Mesodermal cell (in vitro differentiated cells): ENCODE data around the gene PXK.
A peak's percentile ranks its signal among the peaks of the same experiment; 100 is the strongest.
"Not testable (repeated sequence)": the region's sequence is repeated elsewhere in the genome, so short reads cannot be mapped to it uniquely, and the experiment has no call there.

Experiments used
- H3K27ac ChIP-seq: 2 replicates; pipeline ENCODE4 v1.7.0; 2013; ENCODE audit warnings: mild to moderate bottlenecking, low read depth, low read length, moderate library complexity; ENCODE audit not compliant: severe bottlenecking
- H3K36me3 ChIP-seq: 2 replicates; pipeline ENCODE4 v1.7.1; 2013; ENCODE audit warnings: mild to moderate bottlenecking, low read length, moderate library complexity; ENCODE audit not compliant: control insufficient read depth, insufficient read depth
- H3K4me1 ChIP-seq: one replicate; pipeline ENCODE4 v1.7.1; 2013; ENCODE audit warnings: mild to moderate bottlenecking, low read length; ENCODE audit not compliant: insufficient read depth, control insufficient read depth, poor library complexity, severe bottlenecking
- H3K4me3 ChIP-seq: 2 replicates; pipeline ENCODE4 v1.7.0; 2013; ENCODE audit warnings: low read length, control low read depth, mild to moderate bottlenecking; ENCODE audit not compliant: insufficient read depth, poor library complexity, severe bottlenecking; ENCODE audit errors: extremely low read depth
- H3K9me3 ChIP-seq: 2 replicates; pipeline ENCODE4 v1.7.1; 2013; ENCODE audit warnings: mild to moderate bottlenecking, low read length, moderate library complexity; ENCODE audit not compliant: control insufficient read depth
- WGBS, 2 experiments: methylation state at CpG; one replicate each; pipeline ENCODE4 v1.1.5; 2013; ENCODE audit warnings: missing lambda C conversion rate in 2 of 2; ENCODE audit not compliant: insufficient coverage in 2 of 2; 5-methylcytosine and 5-hydroxymethylcytosine counted together

Gene PXK

DNA sequence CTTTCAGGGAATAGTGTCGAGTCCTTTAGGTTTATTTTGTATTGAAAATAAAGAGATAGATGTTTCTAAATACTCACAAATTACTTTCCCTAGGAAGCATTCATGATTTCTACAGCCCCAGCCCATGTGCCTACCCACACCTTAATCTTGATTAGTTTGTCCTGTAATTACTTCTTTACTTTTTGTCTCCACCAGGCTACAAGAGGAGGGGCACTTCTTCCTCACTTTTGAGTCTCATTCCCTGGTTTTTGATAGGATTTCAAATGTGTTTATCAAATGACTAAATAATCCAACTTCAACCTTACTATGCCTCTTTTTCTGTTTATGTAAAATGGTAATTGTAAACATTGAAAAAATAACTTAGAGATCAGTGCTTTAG, 1.8 kb downstream of the PXK start:
- WGBS, 2 experiments = no CpG with 5 or more reads among the region's 1 CpG
- H3K4me1 ChIP-seq = peaks cover 19% of the 10 kb centered on the region
- H3K4me3 ChIP-seq = peak overlapping the region; percentile 70

DNA sequence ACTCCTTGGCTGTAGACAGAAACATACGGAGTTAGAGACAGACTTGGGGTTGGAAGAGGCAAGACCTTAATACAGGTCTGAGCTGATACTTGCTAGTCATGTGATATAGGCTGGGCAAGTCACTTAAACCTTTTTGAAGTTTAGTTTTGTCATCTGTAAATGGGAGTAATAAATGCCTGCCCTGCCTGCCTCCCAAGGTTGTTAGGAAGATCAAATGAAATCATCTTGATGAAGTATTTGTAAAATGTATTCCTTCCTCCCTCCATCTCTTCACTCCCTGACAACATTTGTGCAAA, 2.9 kb downstream of the PXK start:
- no peak overlapping the region for H3K4me3 ChIP-seq

More for the DNA sequence above, 1.8 kb downstream of the PXK start:
- Histone ChIP-seq H3K9me3 (no peaks in the 10 kb centered on the region), H3K27ac (no peak overlapping the region), H3K36me3 (no peaks in the 10 kb centered on the region)

DNA sequence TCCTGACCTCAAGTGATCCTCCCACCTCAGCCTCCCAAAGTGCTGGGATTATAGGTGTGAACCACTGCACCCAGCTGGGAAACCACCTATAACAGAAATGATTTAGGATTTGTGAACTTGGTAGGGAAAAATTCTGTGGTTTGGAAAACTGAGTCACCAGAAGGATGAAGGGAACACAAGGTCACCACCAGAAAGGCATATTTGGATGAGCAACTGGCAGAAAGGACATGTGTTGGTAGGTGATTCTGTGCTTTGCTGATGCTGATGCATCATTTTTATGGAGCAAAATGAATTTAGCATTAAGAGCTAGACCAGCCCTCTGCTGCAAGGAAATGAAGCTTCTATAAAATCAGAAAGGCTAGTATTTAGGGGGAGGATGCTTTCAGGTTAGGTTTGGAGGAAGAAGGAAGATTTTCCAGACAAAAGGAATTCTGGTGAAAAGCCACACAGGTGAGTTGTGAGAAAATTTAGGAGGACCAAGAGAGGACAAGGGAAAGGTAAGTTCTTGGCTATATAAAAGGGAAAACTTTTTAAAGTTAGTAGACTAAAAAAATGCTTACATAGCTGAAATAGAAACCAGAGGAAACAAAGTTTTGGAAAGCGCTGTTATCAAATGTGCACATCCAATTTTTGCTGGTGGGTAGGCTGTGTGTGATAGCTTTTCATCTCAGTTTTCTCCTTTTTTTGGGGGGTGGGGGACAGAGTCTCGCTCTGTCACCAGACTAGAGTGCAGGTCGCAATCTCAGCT, 3.6 kb downstream of the PXK start:
- no peaks in the 10 kb centered on the region for H3K36me3 ChIP-seq
- WGBS, 2 experiments = 100% methylated on average over 1 to 2 of the region's 3 CpGs
- H3K4me1 ChIP-seq = peaks cover 19% of the 10 kb centered on the region
- no peaks in the 10 kb centered on the region for H3K9me3 ChIP-seq
- no peak overlapping the region for H3K4me3 ChIP-seq
- H3K27ac ChIP-seq = no peak overlapping the region

More for the DNA sequence above, 2.9 kb downstream of the PXK start:
- Histone ChIP-seq H3K36me3 (no peaks in the 10 kb centered on the region), H3K4me1 (peaks cover 19% of the 10 kb centered on the region), H3K27ac (no peak overlapping the region), H3K9me3 (no peaks in the 10 kb centered on the region)
- WGBS, 2 experiments = 50 to 100% methylated on average over 1 of the region's 1 CpG

DNA sequence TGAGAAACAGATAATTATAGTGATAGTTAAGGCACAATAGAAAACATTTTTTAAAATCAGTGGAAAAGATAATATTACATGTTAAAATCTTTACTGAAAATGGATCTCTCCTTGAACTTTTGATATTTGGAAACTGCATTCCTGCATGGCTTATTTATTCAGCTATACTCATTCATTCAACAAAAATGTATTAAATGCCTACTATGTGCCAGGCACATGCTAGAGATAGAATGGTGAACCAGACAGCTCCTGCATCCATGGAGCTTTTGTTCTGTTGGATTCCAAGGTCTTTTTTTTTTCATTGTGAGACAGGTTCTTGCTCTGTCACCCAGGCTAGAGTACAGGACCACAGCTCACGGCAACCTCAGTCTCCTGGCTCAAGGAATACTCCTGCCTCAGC, 4.5 kb downstream of the PXK start:
- peaks cover 19% of the 10 kb centered on the region for H3K4me1 ChIP-seq
- H3K36me3 ChIP-seq = no peaks in the 10 kb centered on the region
- 100% methylated on average over 1 of the region's 1 CpG for WGBS, 2 experiments
- H3K9me3 ChIP-seq = no peaks in the 10 kb centered on the region
- H3K27ac ChIP-seq = no peak overlapping the region
- H3K4me3 ChIP-seq = no peak overlapping the region

DNA sequence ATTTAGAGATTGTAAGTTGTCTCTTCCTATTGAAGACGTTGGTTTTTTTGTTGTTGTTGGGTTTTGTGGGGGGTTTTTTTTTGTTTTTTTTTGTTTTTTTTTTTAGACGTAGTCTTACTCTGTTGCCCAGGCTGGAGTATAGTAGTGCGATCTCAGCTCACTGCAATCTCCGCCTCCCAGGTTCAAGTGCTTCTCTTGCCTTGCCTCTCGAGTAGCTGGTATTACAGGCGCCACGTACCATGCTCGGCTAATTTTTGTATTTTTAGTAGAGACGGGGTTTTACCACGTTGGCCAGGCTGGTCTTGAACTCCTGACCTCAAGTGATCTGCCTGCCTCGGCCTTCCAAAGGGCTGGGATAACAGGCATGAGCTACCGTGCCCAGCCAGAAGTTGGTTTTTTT, 6.5 kb downstream of the PXK start:
- WGBS, 2 experiments = 92 to 93% methylated on average over 7 to 10 of the region's 12 CpGs
- peaks cover 15% of the 10 kb centered on the region for H3K4me1 ChIP-seq
- not testable (repeated sequence) for H3K27ac ChIP-seq, H3K36me3 ChIP-seq, H3K4me3 ChIP-seq, H3K9me3 ChIP-seq

DNA sequence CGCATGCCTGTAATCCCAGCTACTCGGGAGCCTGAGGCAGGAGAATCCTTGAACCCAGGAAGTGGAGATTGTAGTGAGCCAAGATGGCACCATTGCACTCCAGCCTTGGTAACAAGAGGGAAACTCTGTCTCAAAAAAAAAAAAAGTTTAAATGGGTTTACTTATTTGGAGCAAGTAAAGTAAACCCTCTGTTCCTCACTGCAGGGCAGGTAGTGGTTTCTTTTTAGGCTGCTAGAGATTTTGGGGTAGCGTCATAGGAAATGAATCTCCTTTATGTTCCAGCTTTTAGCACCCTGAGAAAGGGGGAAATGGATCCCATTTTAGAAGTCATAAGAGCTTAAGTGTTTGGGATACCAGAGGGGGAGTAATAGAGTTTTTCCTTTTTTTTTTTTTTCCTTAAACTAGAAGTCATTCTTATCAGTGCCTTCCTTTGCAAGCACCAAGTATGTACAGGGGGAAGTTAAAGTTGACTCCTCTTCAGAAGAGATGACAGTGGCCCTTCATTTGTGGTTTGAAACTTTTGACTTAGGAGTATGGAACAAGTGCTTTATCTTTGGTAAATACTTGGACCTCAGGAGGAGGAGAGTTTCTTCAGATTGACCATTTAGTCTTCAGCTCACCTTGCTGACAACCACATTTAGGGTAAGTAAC, 8.0 kb downstream of the PXK start:
- peaks cover under 1% of the 10 kb centered on the region for H3K4me1 ChIP-seq
- no peaks in the 10 kb centered on the region for H3K36me3 ChIP-seq
- H3K27ac ChIP-seq = no peak overlapping the region
- no peaks in the 10 kb centered on the region for H3K9me3 ChIP-seq
- WGBS, 2 experiments = 97 to 100% methylated on average over 3 of the region's 3 CpGs
- no peak overlapping the region for H3K4me3 ChIP-seq

DNA sequence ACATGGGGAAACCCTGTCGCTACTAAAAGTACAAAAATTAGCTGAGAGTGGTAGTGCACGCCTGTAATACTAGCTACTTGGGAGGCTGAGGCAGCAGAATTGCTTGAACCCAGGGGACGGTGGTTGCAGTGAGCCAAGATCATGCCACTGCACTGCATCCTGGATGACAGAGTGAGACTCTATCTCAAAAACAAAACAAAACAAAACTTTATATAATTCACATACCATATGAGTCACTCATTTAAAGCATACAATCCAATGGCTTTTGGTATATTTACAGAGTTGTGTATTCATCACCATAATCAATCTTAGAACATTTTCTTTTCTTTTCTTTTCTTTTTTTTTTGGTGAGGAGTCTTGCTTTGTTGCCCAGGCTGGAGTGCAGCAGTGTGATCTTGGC, 8.7 kb downstream of the PXK start:
- Histone ChIP-seq H3K4me1 (no peaks in the 10 kb centered on the region), H3K27ac (no peak overlapping the region), H3K9me3 (no peaks in the 10 kb centered on the region), H3K36me3 (no peaks in the 10 kb centered on the region), H3K4me3 (no peak overlapping the region)
- WGBS, 2 experiments = 93 to 96% methylated on average over 2 to 3 of the region's 3 CpGs

DNA sequence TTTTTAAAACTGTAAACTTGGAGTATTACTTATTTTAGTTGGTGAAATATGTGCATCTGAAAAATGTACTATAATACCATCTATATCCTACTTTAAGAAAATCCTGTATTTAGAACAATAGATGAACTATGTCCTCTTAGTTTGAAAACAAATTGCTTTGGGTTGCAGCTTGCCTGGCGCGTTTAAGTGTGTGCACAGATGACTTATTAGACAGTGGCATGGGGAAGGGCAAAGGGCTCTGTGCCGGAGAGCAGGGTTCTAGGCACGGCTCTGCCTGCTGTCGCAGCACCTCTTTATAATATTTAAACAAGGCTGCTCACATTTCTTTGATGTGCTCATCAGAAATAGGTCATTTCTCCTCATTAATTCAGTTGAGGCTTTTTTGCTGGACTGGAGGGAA, 10.0 kb downstream of the PXK start:
- Histone ChIP-seq H3K9me3 (no peaks in the 10 kb centered on the region), H3K4me3 (no peak overlapping the region), H3K27ac (no peak overlapping the region), H3K4me1 (no peaks in the 10 kb centered on the region), H3K36me3 (no peaks in the 10 kb centered on the region)
- WGBS, 2 experiments = 93 to 95% methylated on average over 2 to 4 of the region's 5 CpGs

DNA sequence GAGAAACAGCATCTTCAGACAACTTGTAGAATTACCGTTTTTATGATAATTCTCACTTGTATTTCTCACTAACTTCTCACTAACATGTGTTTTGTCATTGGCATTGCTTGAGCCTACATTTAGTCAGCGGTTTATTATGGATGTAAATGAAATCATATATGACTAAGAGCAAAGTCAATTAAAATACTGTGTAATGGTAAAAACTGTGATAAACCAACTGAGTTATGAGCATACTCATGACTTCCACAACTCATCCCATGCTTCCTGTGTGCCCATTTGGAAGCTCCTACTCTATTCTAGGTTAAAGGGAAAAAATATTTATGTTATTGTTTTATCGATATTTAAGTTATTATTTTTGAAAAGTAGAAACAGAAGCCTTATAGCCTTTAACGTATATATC, 12.8 kb downstream of the PXK start:
- no peaks in the 10 kb centered on the region for H3K9me3 ChIP-seq
- no peak overlapping the region for H3K27ac ChIP-seq
- H3K36me3 ChIP-seq = no peaks in the 10 kb centered on the region
- H3K4me3 ChIP-seq = no peak overlapping the region
- no peaks in the 10 kb centered on the region for H3K4me1 ChIP-seq
- 100% methylated on average over 1 of the region's 4 CpGs for WGBS, 2 experiments

DNA sequence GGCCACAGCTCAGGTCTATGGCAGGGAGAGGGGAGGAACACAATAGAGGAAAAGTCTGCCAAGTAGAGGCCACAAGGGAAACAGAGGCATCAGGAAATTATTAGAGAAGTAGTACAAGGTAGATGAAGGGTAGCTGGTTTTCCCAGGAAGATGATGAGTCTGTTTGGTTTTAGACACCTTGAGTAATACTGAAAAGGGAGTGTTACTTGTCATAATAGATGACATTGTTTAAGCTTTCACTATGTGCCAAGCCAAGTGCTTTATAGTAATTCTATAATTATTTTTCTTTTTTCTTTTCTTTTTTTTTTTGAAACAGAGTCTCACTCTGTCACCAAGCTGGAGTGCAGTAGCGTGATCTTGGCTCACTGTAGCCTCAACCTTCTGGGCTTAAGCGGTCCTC, 13.7 kb downstream of the PXK start:
- 90 to 100% methylated on average over 1 to 2 of the region's 2 CpGs for WGBS, 2 experiments

DNA sequence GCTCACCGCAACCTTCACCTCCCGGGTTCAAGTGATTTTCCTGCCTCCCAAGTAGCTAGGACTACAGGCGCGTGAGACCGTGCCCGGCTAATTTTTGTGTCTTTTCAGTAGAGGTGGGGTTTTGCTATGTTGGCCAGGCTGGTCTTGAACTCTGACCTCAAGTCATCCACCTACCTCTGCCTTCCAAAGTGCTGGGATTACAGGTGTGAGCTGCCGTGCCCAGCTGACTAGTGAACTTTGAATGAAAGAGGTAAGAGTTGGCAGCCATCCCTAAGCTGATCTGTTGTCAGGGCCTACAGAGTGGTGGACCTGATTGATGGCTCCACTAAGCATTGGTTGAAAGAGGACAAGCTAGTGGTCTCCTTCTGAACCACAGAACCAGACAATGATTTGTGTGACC, 15.3 kb downstream of the PXK start:
- Histone ChIP-seq H3K9me3 (no peaks in the 10 kb centered on the region), H3K27ac (no peak overlapping the region), H3K36me3 (no peaks in the 10 kb centered on the region), H3K4me3 (no peak overlapping the region), H3K4me1 (no peaks in the 10 kb centered on the region)
- WGBS, 2 experiments = 95 to 97% methylated on average over 2 to 7 of the region's 7 CpGs

More for the DNA sequence above, 13.7 kb downstream of the PXK start:
- Histone ChIP-seq H3K4me1 (no peaks in the 10 kb centered on the region), H3K9me3 (no peaks in the 10 kb centered on the region), H3K36me3 (no peaks in the 10 kb centered on the region), H3K27ac (no peak overlapping the region), H3K4me3 (no peak overlapping the region)
